Superior temporal gyrus (tissue), 1 donor: Measurements from ENCODE around the gene RGS9.

Source experiments
- DNase-seq: peaks from one replicate; pipeline ENCODE4 v3.0.0-alpha.2; 2016; ENCODE audit errors: extremely low spot score

RGS9 gene

GRCh38 chr17:65181237-65182061, 44.3 kb downstream of the RGS9 start:
- DNase-seq, result no peak

- no peak for DNase-seq
Observed at GRCh38 chr17:65182233-65182632, 45.1 kb downstream of the RGS9 start.

- DNase-seq, result peak; percentile 26
Observed at GRCh38 chr17:65183736-65184135, 46.6 kb downstream of the RGS9 start.

GRCh38 chr17:65184235-65184959, 47.2 kb downstream of the RGS9 start:
- no peak for DNase-seq

DNA sequence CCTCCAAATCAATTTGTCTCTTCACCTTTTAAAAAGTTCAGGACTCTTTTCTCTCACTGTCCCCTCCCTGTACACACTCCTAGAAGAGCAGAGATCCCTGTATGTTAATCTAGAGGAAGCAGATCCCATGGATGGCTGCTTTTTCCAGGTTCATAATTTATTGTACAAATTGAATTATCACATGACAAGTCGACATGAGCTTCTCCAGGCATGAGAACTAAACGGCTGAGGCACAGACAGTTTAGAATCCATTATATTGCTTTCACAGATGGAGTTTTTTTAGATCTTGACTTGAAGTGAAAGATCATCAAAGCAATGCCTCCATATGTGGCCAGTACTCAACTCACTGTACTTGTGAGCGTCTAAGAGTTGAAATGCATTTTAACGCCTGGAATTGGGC, 47.9 kb downstream of the RGS9 start:
- DNase-seq, result no peak

GRCh38 chr17:65185668-65186382, 48.7 kb downstream of the RGS9 start:
- DNase-seq, result no peak

- DNase-seq, result no peak
Observed at GRCh38 chr17:65190467-65191097, 53.4 kb downstream of the RGS9 start.

DNA sequence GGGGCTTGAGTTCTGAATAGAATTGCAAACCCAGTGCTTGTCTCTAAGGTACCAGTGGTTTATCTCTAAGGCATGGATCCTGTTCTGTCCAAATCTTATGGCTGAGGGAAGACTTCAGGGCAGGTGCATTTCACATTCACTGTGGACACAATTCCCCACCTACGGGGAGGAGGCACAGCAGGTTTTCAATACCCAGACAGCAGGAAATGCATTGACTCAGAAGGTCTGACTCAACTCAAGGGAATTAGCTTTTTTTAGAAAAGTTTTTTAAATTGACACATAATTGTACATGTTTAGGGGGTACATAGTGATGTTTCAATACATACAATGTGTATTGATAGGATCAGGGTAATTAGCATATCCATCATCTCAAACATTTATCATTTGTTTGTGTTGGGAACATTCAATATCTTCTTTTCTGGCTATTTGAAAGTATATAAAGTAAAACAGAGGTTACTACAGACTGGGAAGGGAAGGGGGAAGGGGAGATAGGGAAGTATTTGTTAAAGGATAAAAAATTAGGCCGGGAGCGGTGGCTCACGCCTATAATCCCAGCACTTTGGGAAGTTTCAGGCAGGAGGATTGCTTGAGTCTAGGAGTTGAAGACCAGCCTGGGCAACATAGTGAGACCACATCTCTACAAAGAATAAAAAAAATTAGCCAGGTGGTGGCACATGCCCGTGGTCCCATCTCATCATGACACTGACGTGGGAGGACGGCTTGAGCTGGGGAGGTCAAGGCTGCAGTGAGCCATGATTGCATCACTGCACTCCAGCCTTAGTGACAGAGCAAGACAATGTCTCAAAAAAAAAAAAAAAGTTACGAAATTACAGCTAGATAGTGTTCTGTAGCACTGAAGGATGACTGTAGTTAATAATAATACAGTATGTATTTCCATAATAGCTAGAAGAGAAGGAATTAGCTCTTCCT, 54.9 kb downstream of the RGS9 start:
- no peak for DNase-seq

- DNase-seq, result no peak
Observed at GRCh38 chr17:65193305-65193704, 56.1 kb downstream of the RGS9 start.

DNA sequence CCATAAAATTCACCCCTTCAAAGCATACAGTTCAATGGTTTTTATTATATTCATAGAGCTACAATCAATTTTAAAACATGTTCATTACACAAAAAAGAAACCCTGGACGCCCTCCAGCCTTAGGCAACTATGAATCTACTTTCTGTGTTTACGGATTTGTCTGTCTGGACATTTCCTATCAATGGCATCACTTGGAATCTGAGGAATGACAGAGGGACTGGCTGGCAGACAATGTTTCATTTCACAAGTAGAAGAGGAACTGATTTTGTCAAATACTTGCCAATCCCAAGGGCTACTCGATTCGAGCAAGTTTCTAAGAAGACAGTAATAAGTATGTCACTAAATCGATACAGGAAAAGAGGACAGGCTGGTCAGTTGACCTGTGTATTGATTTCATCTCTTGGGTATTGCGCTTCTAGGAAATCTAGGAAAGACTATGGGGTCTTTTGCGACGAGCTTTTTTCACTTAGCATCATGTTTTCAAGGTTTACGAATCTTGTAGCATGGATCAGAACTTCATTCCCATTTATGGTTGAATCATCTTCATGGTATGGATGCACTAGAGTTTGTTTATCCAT, 56.6 kb downstream of the RGS9 start:
- no peak for DNase-seq

GRCh38 chr17:65194670-65195334, 57.6 kb downstream of the RGS9 start:
- no peak for DNase-seq

DNA sequence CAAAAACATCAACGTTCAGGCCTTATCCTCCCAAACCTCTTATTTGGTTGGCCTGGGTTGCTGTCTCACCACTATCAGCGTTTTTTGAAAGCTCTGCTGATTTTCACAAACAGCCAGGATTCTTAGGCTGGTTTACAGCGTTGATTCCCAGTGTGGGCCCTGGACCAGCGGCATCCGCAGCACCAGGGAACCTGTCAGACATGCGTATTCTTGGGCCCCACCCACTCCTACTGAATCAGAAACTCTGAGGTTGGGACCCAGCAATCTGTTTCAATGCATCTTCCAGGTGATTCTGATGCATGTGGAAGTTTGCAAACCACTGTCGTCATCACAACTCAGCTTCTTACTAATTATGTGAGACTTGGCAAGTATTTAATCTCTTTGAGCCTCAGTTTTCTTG, 58.5 kb downstream of the RGS9 start:
- no peak for DNase-seq

GRCh38 chr17:65196617-65197016, 59.4 kb downstream of the RGS9 start:
- DNase-seq, result no peak

DNA sequence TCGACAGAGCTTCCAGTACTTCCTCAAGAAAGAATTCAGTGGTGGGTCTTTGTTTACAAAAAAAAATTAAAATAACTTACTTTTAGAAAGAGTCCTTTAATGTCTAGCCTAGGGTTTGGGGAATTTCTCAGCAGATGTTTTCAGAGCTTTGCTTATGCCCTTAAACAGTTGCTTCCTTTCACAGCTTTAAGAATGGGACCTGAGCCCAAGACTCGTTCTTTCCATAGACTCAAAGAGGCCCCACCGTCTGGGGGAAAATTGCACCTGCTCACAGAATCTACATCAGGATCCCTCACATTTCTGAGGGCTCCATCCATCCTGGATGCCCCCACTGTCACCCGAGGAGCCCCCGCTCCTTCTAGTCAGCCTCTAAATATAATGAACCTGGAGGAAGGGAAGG, 60.0 kb downstream of the RGS9 start:
- DNase-seq, result no peak

DNA sequence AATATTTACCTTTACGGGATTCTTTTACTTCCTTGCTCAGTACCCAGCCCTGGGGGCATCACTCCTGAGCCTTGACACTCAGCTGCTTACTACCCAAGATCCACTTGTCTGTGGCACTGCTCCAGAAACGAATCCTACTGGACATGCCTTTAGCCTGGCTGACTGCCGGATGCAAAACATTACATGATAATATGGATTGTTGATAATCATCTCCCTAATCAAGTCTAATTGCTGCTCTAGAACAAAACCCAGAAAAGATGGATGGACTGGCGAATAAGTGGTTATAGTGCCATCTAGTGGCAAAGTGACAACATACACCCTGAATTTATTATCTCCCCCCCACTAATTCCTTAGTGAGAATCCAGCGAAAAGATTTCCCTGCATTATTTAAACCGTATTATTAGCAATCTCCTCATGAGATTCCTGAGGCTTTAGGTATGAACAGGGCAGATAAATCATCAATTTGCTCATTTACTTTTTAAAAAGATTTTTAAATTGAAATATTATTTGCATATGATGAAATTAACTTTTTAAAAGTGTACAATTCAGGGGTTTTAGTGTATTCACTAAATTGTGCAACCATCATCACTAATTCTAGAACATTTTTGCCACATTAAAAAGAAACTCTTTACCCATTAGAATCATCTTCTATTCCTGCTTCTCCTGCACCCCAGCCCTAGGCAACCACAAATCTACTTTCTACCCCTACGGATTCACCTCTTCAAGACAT, 61.6 kb downstream of the RGS9 start:
- DNase-seq, result peak; percentile 90

GRCh38 chr17:65201331-65201730, 64.2 kb downstream of the RGS9 start:
- no peak for DNase-seq

GRCh38 chr17:65202844-65203571, 65.8 kb downstream of the RGS9 start:
- no peak for DNase-seq

DNA sequence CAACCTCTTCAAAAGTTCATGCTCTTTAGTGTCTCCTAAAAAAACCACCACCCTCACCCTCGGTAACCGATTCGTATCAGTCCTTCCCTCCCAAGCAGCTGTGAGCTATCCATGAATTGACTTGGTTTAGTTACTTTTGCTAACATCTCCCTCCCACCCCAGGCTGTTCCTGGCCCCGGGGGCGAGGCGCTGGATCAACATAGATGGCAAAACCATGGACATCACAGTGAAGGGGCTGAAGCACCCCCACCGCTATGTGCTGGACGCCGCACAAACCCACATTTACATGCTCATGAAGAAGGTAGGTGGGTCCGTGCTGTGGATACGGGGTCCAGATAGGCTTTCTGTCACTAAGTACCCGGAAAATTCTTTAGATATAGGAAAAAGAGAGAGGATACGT, 66.8 kb downstream of the RGS9 start:
- DNase-seq, result no peak

GRCh38 chr17:65205655-65206054, 68.5 kb downstream of the RGS9 start:
- DNase-seq, result no peak
